GM21515 (cell line): ENCODE results near the gene COL17A1.

Source experiments
- ATAC-seq: cut with Tn5 transposase; IDR thresholded peaks from one replicate; pipeline ENCODE4 v1.9.1; 2021; ENCODE audit not compliant: unreplicated experiment

COL17A1 gene

GRCh38 chr10:104034401-104035193, 51.1 kb downstream of the COL17A1 start:
- no peak for ATAC-seq

GRCh38 chr10:104033966-104034365, 51.7 kb downstream of the COL17A1 start:
- ATAC-seq = no peak

DNA sequence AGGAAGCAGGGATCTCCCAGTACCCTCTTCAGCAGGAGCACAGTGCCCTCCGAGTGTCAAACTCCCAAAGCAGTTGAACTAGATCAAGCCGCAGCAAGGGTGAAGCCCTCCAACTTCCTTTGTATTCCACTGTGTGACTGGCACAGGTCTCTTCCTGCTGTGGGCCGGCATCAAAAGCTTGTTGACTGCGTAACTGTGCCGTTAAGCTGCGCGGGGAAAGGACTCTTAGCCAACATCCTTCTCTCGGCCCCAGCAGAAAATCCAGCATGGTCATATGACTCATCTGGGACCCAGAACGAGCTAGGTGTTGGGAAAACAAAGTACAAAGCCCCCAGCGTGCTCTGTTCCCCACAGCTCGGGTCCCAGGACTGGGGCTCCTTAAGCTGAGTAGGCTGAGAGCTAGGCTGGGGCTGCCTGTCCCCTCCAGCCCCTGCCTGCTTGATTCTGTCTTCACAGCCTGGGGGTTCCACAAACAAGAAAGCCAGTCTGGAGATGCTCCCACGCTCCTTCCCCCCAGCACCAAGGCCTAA, 52.2 kb downstream of the COL17A1 start:
- ATAC-seq = no peak

GRCh38 chr10:104032144-104032775, 53.4 kb downstream of the COL17A1 start:
- ATAC-seq = no peak

DNA sequence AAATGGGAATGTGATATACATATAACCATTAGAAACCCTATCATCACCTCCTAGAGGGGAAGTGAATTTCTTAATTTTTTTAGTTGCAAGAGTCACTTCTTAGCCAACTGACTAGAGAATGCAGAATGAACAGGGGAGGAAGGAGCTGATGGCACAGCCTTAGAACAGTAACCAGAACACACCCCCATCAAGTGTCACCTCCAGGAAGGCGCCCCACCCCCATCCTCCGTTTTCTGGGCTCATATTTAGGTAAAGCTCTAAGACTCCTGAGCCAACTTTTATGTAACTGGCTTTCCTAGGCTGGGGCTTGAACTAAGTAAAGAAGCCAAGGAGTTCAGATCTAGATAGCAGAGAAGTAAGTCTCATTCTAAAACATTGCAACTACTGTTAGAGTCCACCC, 54.0 kb downstream of the COL17A1 start:
- no peak for ATAC-seq

GRCh38 chr10:104029521-104029860, 56.2 kb downstream of the COL17A1 start:
- ATAC-seq = no peak

GRCh38 chr10:104028823-104029520, 56.7 kb downstream of the COL17A1 start:
- ATAC-seq = no peak

- ATAC-seq = no peak
Measured at GRCh38 chr10:104028146-104028545, 57.5 kb downstream of the COL17A1 start.

DNA sequence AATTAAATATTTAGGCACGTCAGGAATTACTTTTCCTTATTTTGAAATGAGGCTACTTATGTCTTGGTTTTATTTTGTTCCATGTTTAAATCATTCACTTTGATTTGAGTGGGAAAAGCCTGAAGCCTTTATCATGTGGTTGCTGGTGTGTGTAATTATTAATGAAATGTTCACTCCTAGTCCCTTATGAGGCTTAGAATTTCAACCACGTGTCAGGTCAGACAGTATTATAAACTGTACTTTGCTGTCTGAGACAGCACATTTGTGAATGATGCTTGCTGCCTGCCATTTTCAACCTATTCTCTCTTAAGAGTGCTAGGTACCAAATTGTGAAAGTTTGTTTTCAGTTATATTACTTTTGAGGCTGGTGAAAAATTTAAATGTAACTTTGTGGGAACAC, 58.9 kb downstream of the COL17A1 start:
- no peak for ATAC-seq

DNA sequence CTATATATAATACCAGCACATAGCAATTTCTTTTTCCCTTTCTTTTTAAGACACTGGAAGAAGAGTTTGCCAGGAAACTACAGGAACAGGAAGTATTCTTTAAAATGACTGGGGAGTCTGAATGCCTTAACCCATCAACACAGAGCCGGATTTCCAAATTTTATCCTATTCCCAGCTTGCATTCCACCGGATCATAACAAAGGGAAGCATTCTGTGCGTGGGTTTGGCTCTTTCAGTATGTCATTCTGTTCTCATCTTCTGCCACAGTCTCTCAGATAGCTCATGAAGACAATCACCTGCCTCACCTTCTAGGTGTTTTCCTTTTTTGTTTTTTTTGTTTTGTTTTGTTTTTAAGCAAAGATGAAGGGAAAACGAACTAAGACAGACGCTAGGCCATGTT, 60.2 kb downstream of the COL17A1 start:
- ATAC-seq = no peak

DNA sequence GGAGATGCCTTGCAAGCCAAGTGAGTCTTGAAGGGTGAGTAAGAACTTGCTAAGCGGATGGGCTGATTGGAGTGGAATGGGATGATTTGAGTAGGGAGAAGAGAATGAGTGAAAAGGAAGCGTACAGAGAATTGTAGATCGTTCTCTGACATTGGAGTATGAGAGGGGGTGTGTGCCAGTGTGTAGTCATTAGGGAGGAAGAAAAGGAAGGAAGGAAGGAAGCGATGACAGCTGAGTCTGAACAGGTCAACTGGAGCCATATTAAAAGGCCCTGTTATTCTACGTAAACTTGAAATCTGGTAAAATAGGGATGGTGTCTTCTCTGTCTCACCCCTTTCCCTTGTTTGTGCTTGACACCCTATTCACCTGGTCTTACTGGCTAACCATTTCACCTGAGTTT, 63.7 kb downstream of the COL17A1 start:
- ATAC-seq = no peak

DNA sequence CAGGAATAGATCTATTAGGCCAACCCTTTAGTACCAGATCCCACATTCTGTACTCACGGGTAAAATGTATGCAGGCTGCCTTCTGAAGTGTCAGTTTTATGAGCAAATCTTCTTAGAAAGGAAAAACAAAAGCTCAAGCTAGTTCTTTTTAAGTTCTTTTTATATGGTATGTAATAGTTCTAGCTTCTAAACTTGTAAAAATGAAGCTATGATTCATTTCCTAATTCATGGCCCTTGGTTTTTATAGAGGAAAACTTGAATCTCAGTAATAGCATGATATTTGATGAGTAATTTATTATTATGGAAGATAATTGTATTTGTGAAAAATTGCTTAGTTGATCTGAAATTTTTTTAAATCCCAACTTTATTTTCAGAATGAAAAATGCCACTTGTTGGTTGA, 64.4 kb downstream of the COL17A1 start:
- ATAC-seq = no peak

DNA sequence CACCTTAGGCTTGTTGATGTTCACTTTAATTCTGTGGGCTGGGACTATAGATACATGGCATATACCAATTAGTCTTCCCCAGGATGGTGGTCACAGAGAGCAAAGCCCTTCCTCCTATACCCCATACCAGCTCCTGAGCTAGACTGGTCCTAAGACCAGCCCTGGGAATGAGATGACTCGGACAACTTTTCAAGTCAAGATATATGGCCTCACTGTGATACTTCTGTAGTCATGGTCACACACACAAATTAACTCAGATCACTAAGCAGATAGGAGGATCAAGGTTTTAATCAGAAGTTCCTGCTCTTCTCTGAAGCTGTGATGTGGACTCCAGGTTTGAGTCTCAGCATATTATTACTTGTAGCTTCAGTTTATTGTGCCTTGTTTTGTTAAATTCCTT, 65.7 kb downstream of the COL17A1 start:
- no peak for ATAC-seq

DNA sequence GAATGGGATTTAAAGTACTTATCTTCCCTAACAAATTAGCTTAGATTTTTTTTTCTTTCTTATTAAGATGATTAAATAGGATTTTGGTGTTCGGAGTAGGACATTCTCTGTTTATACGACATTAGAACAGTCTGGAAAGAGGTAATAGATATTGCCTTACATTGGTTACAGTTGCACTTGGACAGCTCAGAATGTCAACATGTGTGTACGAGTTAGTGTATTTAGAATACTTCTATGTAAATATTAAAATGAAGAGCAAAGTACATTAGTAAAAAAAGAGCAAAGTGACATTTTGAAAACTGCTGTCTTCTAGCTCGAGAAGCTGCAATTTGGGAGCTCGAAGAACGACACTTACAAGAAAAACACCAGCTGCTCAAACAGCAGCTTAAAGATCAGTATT, 67.2 kb downstream of the COL17A1 start:
- no peak for ATAC-seq

DNA sequence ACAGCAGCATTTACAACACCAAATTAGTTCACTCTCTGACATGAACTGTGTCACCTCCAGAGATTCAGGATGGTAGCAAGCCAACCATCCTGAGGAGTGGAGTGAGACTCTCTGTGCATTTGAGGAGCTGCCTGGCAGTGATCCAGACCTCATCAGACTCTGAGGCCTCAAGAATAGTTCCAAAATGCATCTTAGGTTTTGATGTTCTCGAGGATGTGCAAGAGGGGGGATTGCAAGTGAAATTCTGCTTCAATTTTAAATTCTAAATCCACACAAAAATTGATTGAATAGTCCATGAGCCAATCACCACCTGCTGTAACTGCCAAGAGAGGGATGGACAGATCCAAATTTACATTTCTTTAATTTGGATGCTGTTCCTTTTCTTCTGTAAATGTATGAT, 69.0 kb downstream of the COL17A1 start:
- no peak for ATAC-seq

GRCh38 chr10:104014176-104014575, 71.5 kb downstream of the COL17A1 start:
- no peak for ATAC-seq

GRCh38 chr10:104013489-104013888, 72.2 kb downstream of the COL17A1 start:
- no peak for ATAC-seq

GRCh38 chr10:104011904-104012303, 73.8 kb downstream of the COL17A1 start:
- ATAC-seq = no peak

DNA sequence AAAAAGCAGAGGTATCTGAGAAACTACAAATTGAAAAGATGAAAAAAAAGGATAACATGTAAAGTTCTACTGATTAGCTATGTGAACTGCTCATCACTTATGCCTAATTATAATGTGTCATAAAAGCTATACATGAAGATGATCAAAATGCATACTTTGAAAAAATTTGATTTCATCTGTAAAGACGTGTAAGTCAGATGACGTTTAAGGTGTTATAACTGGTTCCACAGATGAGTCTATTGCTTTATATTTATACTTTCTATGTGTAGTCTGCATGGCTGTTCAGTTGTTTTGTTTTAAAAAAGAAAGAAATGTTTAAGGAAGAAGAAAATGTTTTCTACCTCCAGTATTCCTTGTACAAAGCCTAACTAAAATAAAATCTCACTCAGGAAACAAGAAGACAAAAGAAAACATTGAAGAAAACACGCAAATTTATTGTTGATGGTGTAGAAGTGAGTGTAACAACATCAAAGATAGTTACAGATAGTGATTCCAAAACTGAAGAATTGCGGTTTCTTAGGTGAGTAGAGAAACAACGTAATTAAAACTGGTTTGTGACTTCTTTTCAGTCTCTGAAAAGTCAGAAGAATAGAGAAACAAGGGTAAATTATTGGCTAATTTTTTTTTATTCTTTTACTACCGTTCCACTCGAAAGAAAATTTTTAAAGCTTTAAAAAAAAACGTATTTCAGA, 80.4 kb downstream of the COL17A1 start:
- ATAC-seq = no peak

GRCh38 chr10:104002911-104003310, 82.8 kb downstream of the COL17A1 start:
- ATAC-seq = no peak

DNA sequence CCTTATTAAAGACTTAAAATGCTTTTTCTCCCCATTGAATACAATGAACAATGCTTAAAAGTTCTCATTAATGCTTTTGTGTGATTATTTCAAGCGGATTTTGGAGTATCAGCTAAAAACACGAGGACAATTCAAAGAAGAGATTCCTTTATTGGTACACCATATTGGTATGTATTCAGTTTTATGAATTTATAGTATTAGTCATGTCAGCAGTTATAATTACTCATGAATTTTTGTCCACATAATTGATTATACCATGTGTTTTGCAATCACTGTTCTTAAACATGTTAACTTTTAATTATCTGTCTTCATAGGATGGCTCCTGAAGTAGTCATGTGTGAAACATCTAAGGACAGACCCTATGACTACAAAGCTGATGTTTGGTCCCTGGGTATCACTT, 86.9 kb downstream of the COL17A1 start:
- ATAC-seq = no peak
